HG03280 (cell line): ENCODE measurements around the gene IPO4.
A peak's percentile ranks its signal among the peaks of the same experiment; 100 is the strongest.
"Not testable (repeated sequence)": the region's sequence is repeated elsewhere in the genome, so short reads cannot be mapped to it uniquely, and the experiment has no call there.

Experiments used
- ATAC-seq: cut with Tn5 transposase; IDR thresholded peaks from one replicate; pipeline ENCODE4 v1.9.1; 2021; ENCODE audit warnings: mild to moderate bottlenecking, moderate library complexity; ENCODE audit not compliant: unreplicated experiment

Gene IPO4

GRCh38 chr14:24215495-24216344 is 27.1 kb upstream of the IPO4 start, which contains the start of gene MDP1:
TSS of gene MDP1 (minus strand) at chr14:24216066. CDS start at chr14:24215955, 111 bp downstream.
- peak; percentile 67 for ATAC-seq

GRCh38 chr14:24213866-24214662 is 25.4 kb upstream of the IPO4 start:
- ATAC-seq, result no peak

GRCh38 chr14:24212924-24213865 is 24.6 kb upstream of the IPO4 start, which contains the start of gene CHMP4A:
TSS of gene CHMP4A (minus strand) at chr14:24213488. CDS start at chr14:24213439, 49 bp downstream.
- ATAC-seq, result peak; percentile 81

GRCh38 chr14:24211311-24211710 is 22.7 kb upstream of the IPO4 start:
- no peak for ATAC-seq

- ATAC-seq, result no peak
These were observed 19.0 kb upstream of the IPO4 start for GRCh38 chr14:24207625-24208024.

GRCh38 chr14:24207104-24207551 is 18.5 kb upstream of the IPO4 start:
- ATAC-seq, result no peak

GRCh38 chr14:24206260-24207103 is 17.9 kb upstream of the IPO4 start:
- no peak for ATAC-seq

- no peak for ATAC-seq
These were observed 15.8 kb upstream of the IPO4 start for GRCh38 chr14:24204163-24205146.

GRCh38 chr14:24203249-24203886 is 14.8 kb upstream of the IPO4 start:
- not testable (repeated sequence) for ATAC-seq

GRCh38 chr14:24202538-24202937 is 13.9 kb upstream of the IPO4 start:
- ATAC-seq, result not testable (repeated sequence)

GRCh38 chr14:24198814-24199524 is 10.4 kb upstream of the IPO4 start:
- no peak for ATAC-seq

- no peak for ATAC-seq
These were observed 8.4 kb upstream of the IPO4 start for GRCh38 chr14:24197056-24197450.

- ATAC-seq, result peak; percentile 30
These were observed 7.7 kb upstream of the IPO4 start for GRCh38 chr14:24196071-24197055.

- peak; percentile 78 for ATAC-seq
These were observed 6.8 kb upstream of the IPO4 start, which contains the start of gene TM9SF1 for GRCh38 chr14:24195186-24196070. TSS of gene TM9SF1 (minus strand) at chr14:24195441. CDS start at chr14:24195019, 422 bp downstream.

GRCh38 chr14:24194873-24195185 is 6.2 kb upstream of the IPO4 start:
- ATAC-seq, result no peak
